SK-N-SH (cell line): ENCODE measurements around the gene SEC16A. TPM values are rescaled to one million over a fixed set of nuclear protein-coding genes. Genes with fewer than 3 reads are reported as not detected.

Experiments
- CTCF ChIA-PET: fragments of 300-600, 350-600 bp; formaldehyde crosslinking; extraction: SDS; loops from one replicate; lab custom pipeline; 2021; lab: Yijun Ruan, JAX
- POLR2A ChIA-PET: fragments of 350-600 bp; sonication (Branson Sonifier 250); formaldehyde crosslinking; extraction: SDS; loops from one replicate; lab custom pipeline; 2020; ENCODE audit warnings: antibody characterized with exemption, inconsistent platforms; lab: Yijun Ruan, JAX
- DNase-seq: peaks from one replicate; pipeline ENCODE4 v3.0.0; 2012
- H2AFZ ChIP-seq: fragments of 200-600 bp; sonication (generic); 2 replicates; pipeline ENCODE4 v1.8.1; 2016; ENCODE audit warnings: antibody characterized with exemption, mild to moderate bottlenecking, low read depth
- H3F3A ChIP-seq: fragments of 200-600 bp; sonication (generic); replicated peaks from 2 replicates; pipeline ENCODE3; 2016; ENCODE audit warnings: antibody characterized with exemption, mild to moderate bottlenecking; ENCODE audit not compliant: insufficient read depth
- H3K27ac ChIP-seq, 2 experiments: fragments of 200-500 bp in 1 of 2; fragments of 200-600 bp in 1 of 2; sonication (Bioruptor generic) in 1 of 2; sonication (generic), shearing (Covaris generic) in 1 of 2; 2 replicates each; pipeline versions ENCODE4 v1.5.1 to v1.6.1; 2014 to 2016; ENCODE audit warnings: low read depth in 2 of 2, inconsistent platforms in 1 of 2, low read length in 1 of 2, mild to moderate bottlenecking in 1 of 2, mixed read lengths in 1 of 2
- H3K27me3 ChIP-seq: fragments of 200-600 bp; sonication (generic), shearing (Covaris generic); 2 replicates; pipeline ENCODE4 v1.6.1; 2016; ENCODE audit warnings: mixed run types; ENCODE audit not compliant: insufficient read depth
- H3K36me3 ChIP-seq, 2 experiments: fragments of 200-500 bp in 1 of 2; fragments of 200-600 bp in 1 of 2; sonication (Bioruptor generic) in 1 of 2; sonication (generic) in 1 of 2; replicated peaks in 1 of 2; 2 replicates each; pipeline versions ENCODE3 to v1.5.1; 2014 to 2016; ENCODE audit warnings: low read length in 1 of 2, mild to moderate bottlenecking in 1 of 2; ENCODE audit not compliant: insufficient read depth in 2 of 2, control insufficient read depth in 1 of 2
- H3K4me1 ChIP-seq, 2 experiments: fragments of 200-500 bp in 1 of 2; fragments of 200-600 bp in 1 of 2; sonication (Bioruptor generic) in 1 of 2; sonication (generic), shearing (Covaris generic) in 1 of 2; 2 replicates each; pipeline versions ENCODE4 v1.5.1 to v1.6.1; 2014 to 2016; ENCODE audit warnings: low read depth in 1 of 2, low read length in 1 of 2, mixed run types in 1 of 2; ENCODE audit not compliant: insufficient read depth in 2 of 2, control insufficient read depth in 1 of 2
- H3K4me2 ChIP-seq: fragments of 200-600 bp; sonication (generic), shearing (Covaris generic); 2 replicates; pipeline ENCODE4 v1.6.1; 2017; ENCODE audit warnings: mixed run types
- H3K4me3 ChIP-seq, 2 experiments: fragments of 200-500 bp in 1 of 2; fragments of 200-600 bp in 1 of 2; sonication (Bioruptor generic) in 1 of 2; sonication (generic), shearing (Covaris generic) in 1 of 2; 2 replicates each; pipeline versions ENCODE4 v1.5.1 to v1.8.1; 2014 to 2016; ENCODE audit warnings: low read depth in 2 of 2, inconsistent platforms in 1 of 2, low read length in 1 of 2, mild to moderate bottlenecking in 1 of 2, mixed read lengths in 1 of 2, moderate library complexity in 1 of 2
- H3K79me2 ChIP-seq: fragments of 200-600 bp; sonication (generic); 2 replicates; pipeline ENCODE4 v1.8.1; 2017; ENCODE audit warnings: mild to moderate bottlenecking; ENCODE audit not compliant: insufficient read depth
- H3K9ac ChIP-seq: fragments of 200-600 bp; sonication (generic); 2 replicates; pipeline ENCODE4 v1.6.1; 2017; ENCODE audit warnings: mixed run types
- H3K9me2 ChIP-seq: fragments of 200-600 bp; sonication (generic); 2 replicates; pipeline ENCODE4 v1.6.1; 2017; ENCODE audit warnings: mixed run types
- H3K9me3 ChIP-seq: fragments of 200-600 bp; sonication (generic); 2 replicates; pipeline ENCODE4 v1.6.1; 2017; ENCODE audit warnings: mixed run types, mild to moderate bottlenecking, moderate library complexity
- H4K20me1 ChIP-seq: fragments of 200-600 bp; sonication (generic); 2 replicates; pipeline ENCODE4 v1.6.1; 2017; ENCODE audit warnings: mild to moderate bottlenecking, mixed run types; ENCODE audit not compliant: insufficient read depth
- CHD2 ChIP-seq: fragments of 150-350 bp; IDR thresholded peaks from 2 replicates; pipeline ENCODE4 v1.6.1; 2018; ENCODE audit warnings: low read length; ENCODE audit not compliant: partially characterized antibody
- EZH2phosphoT487 ChIP-seq: fragments of 200-600 bp; sonication (generic); IDR thresholded peaks from 2 replicates; pipeline ENCODE4 v1.6.1; 2017; ENCODE audit warnings: low read depth, mixed run types, mild to moderate bottlenecking, antibody characterized with exemption, moderate library complexity, borderline replicate concordance
- FOSL2 ChIP-seq: IDR thresholded peaks from 2 replicates; pipeline ENCODE4 v1.4.0; 2012; ENCODE audit warnings: low read depth, mild to moderate bottlenecking, moderate library complexity, borderline replicate concordance
- FOXJ3 ChIP-seq: sonication (generic); formaldehyde crosslinking; IDR thresholded peaks from 2 replicates; pipeline ENCODE4 v1.5.1; 2020; ENCODE audit warnings: mild to moderate bottlenecking, missing genetic modification reagents
- GATA2 ChIP-seq: sonication (generic); formaldehyde crosslinking; IDR thresholded peaks from 2 replicates; pipeline ENCODE4 v1.5.0; 2020; ENCODE audit warnings: mild to moderate bottlenecking, missing genetic modification reagents
- JUND ChIP-seq: IDR thresholded peaks from 2 replicates; pipeline ENCODE4 v1.4.0; 2012
- NFIC ChIP-seq: IDR thresholded peaks from 2 replicates; pipeline ENCODE4 v1.4.0; 2012; ENCODE audit warnings: borderline replicate concordance
- NRF1 ChIP-seq: IDR thresholded peaks from 2 replicates; pipeline ENCODE4 v1.6.1; 2012; ENCODE audit warnings: low read depth, mild to moderate bottlenecking, low read length
- PBX3 ChIP-seq: IDR thresholded peaks from 2 replicates; pipeline ENCODE4; 2012
- POLR2AphosphoS5 ChIP-seq: IDR thresholded peaks from 2 replicates; pipeline ENCODE4 v1.6.1; 2012; ENCODE audit warnings: low read depth, low read length
- RAD21 ChIP-seq: IDR thresholded peaks from 2 replicates; pipeline ENCODE4 v1.6.1; 2012; ENCODE audit warnings: mild to moderate bottlenecking, low read length
- RCOR1 ChIP-seq: fragments of 150-350 bp; IDR thresholded peaks from 2 replicates; pipeline ENCODE4 v1.6.1; 2017; ENCODE audit warnings: antibody characterized with exemption, low read length
- RFX5 ChIP-seq: IDR thresholded peaks from 2 replicates; pipeline ENCODE4 v1.6.1; 2012; ENCODE audit warnings: mild to moderate bottlenecking, improper control_type of control experiment, low read length
- RXRA ChIP-seq: IDR thresholded peaks from 2 replicates; pipeline ENCODE4 v1.4.0; 2012; ENCODE audit warnings: low read depth, mild to moderate bottlenecking, borderline replicate concordance
- WGBS: methylation state at CpG from one replicate; pipeline ENCODE4 v1.1.6; 2017; ENCODE audit warnings: low lambda C conversion rate; 5-methylcytosine and 5-hydroxymethylcytosine counted together
- polyA plus RNA-seq, 3 experiments: library from polyadenylated mRNA; depleted of rRNA; stranded (reverse); fragments of >200 nt; gene quantifications; 2 replicates each; pipeline ENCODE4 v1.2.3, GENCODE V29; 2012
- TF ChIP-seq, protein P1 (sequence below): IDR thresholded peaks from 2 replicates; pipeline ENCODE4 v1.4.0; 2012; ENCODE audit warnings: low read depth

SEC16A gene
- polyA plus RNA-seq, 1 of the 3 experiments (the other 2 are of a cell fraction) = 25.9 TPM

- Histone ChIP-seq H3K4me3 (no peak overlapping the region), H3K79me2 (no peaks in the 10 kb centered on the region), H3K9me2 (no peaks in the 10 kb centered on the region), H2AFZ (no peak overlapping the region), H3K9ac (no peak overlapping the region), H3K27me3 (no peaks in the 10 kb centered on the region), H3K4me2 (no peak overlapping the region), H3K4me1 (peaks cover 0 to 9% of the 10 kb centered on the region in 2 experiments; a peak in 1 of 4 replicates), H3F3A (peaks cover 6% of the 10 kb centered on the region), H4K20me1 (no peaks in the 10 kb centered on the region), H3K27ac (no peak overlapping the region), H3K9me3 (no peaks in the 10 kb centered on the region), H3K36me3 (peaks cover 0 to 44% of the 10 kb centered on the region in 2 experiments)
- TF ChIP-seq FOSL2 (no peak), CHD2 (no peak), RCOR1 (no peak), RAD21 (no peak), PBX3 (no peak), NRF1 (no peak), FOXJ3 (CRISPR knock-in tag) (no peak)
- WGBS = 97% methylated on average over 10 of the region's 18 CpGs
- CTCF ChIA-PET = interaction anchor here (1.1 to 7.0 kb wide), 3 partner anchors 9 to 135 kb away, joined by 3 to 54 read pairs (median 4); no protein-coding TSS in a partner anchor
- POLR2A ChIA-PET = no interaction called here
- DNase-seq = no peak
Observed at GRCh38 chr9:136496181-136496580, 13.3 kb upstream of the SEC16A start.

- Histone ChIP-seq H3K36me3 (peaks cover 0 to 39% of the 10 kb centered on the region in 2 experiments), H3K79me2 (no peaks in the 10 kb centered on the region), H4K20me1 (no peaks in the 10 kb centered on the region), H3K4me3 (no peak overlapping the region), H3K27me3 (no peaks in the 10 kb centered on the region), H3K4me2 (no peak overlapping the region), H3K9me2 (no peaks in the 10 kb centered on the region), H3K9me3 (no peaks in the 10 kb centered on the region), H3K9ac (no peak overlapping the region), H2AFZ (no peak overlapping the region), H3K4me1 (peaks cover 0 to 9% of the 10 kb centered on the region in 2 experiments; a peak in 1 of 4 replicates), H3F3A (peaks cover 6% of the 10 kb centered on the region), H3K27ac (no peak overlapping the region)
- no peak for TF ChIP-seq POLR2AphosphoS5
- no peak for TF ChIP-seq RFX5
- no peak for TF ChIP-seq EZH2phosphoT487
- no peak for TF ChIP-seq NFIC
- TF ChIP-seq, protein P1, sequence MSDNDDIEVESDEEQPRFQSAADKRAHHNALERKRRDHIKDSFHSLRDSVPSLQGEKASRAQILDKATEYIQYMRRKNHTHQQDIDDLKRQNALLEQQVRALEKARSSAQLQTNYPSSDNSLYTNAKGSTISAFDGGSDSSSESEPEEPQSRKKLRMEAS = no peak
- no peak for TF ChIP-seq RXRA
- TF ChIP-seq RCOR1 = no peak
- TF ChIP-seq GATA2 (CRISPR knock-in tag) = no peak
- no peak for TF ChIP-seq FOSL2
- no peak for TF ChIP-seq FOXJ3 (CRISPR knock-in tag)
- TF ChIP-seq JUND = no peak
- no peak for DNase-seq
- ChIA-PET CTCF (interaction anchor here (1.8 to 7.0 kb wide), 2 partner anchors 8 to 136 kb away, joined by 4 to 54 read pairs; no protein-coding TSS in a partner anchor), POLR2A (no interaction called here)
- 91% methylated on average over 17 of the region's 17 CpGs for WGBS
Observed at GRCh38 chr9:136495238-136495800, 12.5 kb upstream of the SEC16A start.
